Lower leg skin (tissue), 3 donors: ENCODE measurements around the gene SEC22A.

Experiments used
- CTCF ChIP-seq, 3 donors: fragments of 450-650 bp; IDR thresholded peaks; one replicate each; pipeline ENCODE4 v1.5.1; 2016; ENCODE audit warnings: antibody characterized with exemption in 3 of 3, mild to moderate bottlenecking in 3 of 3, moderate library complexity in 2 of 3
- POLR2A ChIP-seq, 2 donors: fragments of 450-650 bp; IDR thresholded peaks; one replicate each; pipeline ENCODE4 v1.6.1; 2016 to 2017; ENCODE audit warnings: antibody characterized with exemption in 2 of 2, mild to moderate bottlenecking in 1 of 2, moderate library complexity in 1 of 2

GRCh38 chr3:123218990-123219389, 17.2 kb downstream of the SEC22A start:
- TF ChIP-seq CTCF (IDR thresholded peaks at IDR 0.05): no peak
- TF ChIP-seq POLR2A (IDR thresholded peaks at IDR 0.05): no peak
